HCT116 (cell line): ENCODE results near the gene DRAXIN. TPM values are rescaled to one million over a fixed set of nuclear protein-coding genes. Genes with fewer than 3 reads are reported as not detected.
A peak's percentile ranks its signal among the peaks of the same experiment; 100 is the strongest.

Experiments used
- ATAC-seq: fragments of 200-7000 bp; cut with Tn5 transposase; 2 replicates; pipeline ENCODE4 v1.9.1; 2020; ENCODE audit warnings: mild to moderate bottlenecking, moderate library complexity
- BruUV-seq: library from RNA; stranded (reverse); fragments of 400-500 nt; replicated peaks from 2 replicates; lab custom pipeline; 2021; lab: Mats Ljungman, UMichigan
- CTCF ChIA-PET: fragments of 300-600 bp; sonication (Branson Sonifier 250); formaldehyde crosslinking; loops from one replicate; lab custom pipeline; 2021; ENCODE audit warnings: antibody characterized with exemption; lab: Charles Lee
- POLR2A ChIA-PET: fragments of 300-600, 350-600 bp; sonication (Branson Sonifier 250); formaldehyde crosslinking; loops from one replicate; lab custom pipeline; 2021; ENCODE audit warnings: antibody characterized with exemption; lab: Charles Lee
- RAD21 ChIA-PET, 2 experiments: fragments of 300-600 bp; sonication (Branson Sonifier 250); formaldehyde crosslinking; loops; one replicate each; lab custom pipeline; 2023; ENCODE audit warnings: low total read pairs in 2 of 2; ENCODE audit not compliant: uncharacterized antibody in 2 of 2, unreplicated experiment in 2 of 2, low non-redundant PET in 1 of 2; lab: Charles Lee
- DNase-seq: peaks from one replicate; pipeline ENCODE4 v3.0.0-alpha.2; 2010; ENCODE audit warnings: low read depth, low spot score
- H2AFZ ChIP-seq: fragments of 200-600 bp; shearing (Covaris generic), sonication (generic); 2 replicates; pipeline ENCODE4 v1.6.1; 2017; ENCODE audit warnings: low read depth, mixed run types, mixed read lengths, antibody characterized with exemption, low read length; ENCODE audit not compliant: poor library complexity, severe bottlenecking
- H3K27ac ChIP-seq: 2 replicates; pipeline ENCODE4 v1.5.1; 2012; ENCODE audit warnings: low read depth, low read length
- H3K27me3 ChIP-seq: fragments of 200-600 bp; sonication (generic); 2 replicates; pipeline ENCODE4 v1.6.1; 2016; ENCODE audit warnings: mixed run types, low read length, mixed read lengths; ENCODE audit not compliant: insufficient read depth
- H3K36me3 ChIP-seq, 2 experiments: fragments of 200-500 bp in 1 of 2; fragments of 200-600 bp in 1 of 2; sonication (Bioruptor generic) in 1 of 2; sonication (generic) in 1 of 2; 2 replicates each; pipeline versions ENCODE4 v1.5.1 to v1.6.1; 2014 to 2016; ENCODE audit warnings: low read length in 2 of 2, inconsistent platforms in 1 of 2, mixed read lengths in 1 of 2, mixed run types in 1 of 2; ENCODE audit not compliant: insufficient read depth in 2 of 2, control insufficient read depth in 1 of 2
- H3K4me1 ChIP-seq, 2 experiments: fragments of 200-600 bp in 1 of 2; sonication (generic) in 1 of 2; 2 replicates each; pipeline versions ENCODE4 v1.5.1 to v1.6.1; 2012 to 2017; ENCODE audit warnings: low read length in 2 of 2, inconsistent platforms in 1 of 2, mild to moderate bottlenecking in 1 of 2, mixed read lengths in 1 of 2, mixed run types in 1 of 2, moderate library complexity in 1 of 2; ENCODE audit not compliant: insufficient read depth in 2 of 2, control insufficient read depth in 1 of 2
- H3K4me2 ChIP-seq: fragments of 200-600 bp; sonication (generic); 2 replicates; pipeline ENCODE4 v1.6.1; 2017; ENCODE audit warnings: mixed run types, low read length, mixed read lengths
- H3K4me3 ChIP-seq, 2 experiments: fragments of 200-600 bp in 1 of 2; sonication (generic) in 1 of 2; replicated peaks in 1 of 2; 2 replicates each; pipeline ENCODE4 v1.5.1; 2011 to 2016; ENCODE audit warnings: low read length in 2 of 2, control low read depth in 1 of 2, low read depth in 1 of 2, mild to moderate bottlenecking in 1 of 2, mixed read lengths in 1 of 2, mixed run types in 1 of 2
- H3K79me2 ChIP-seq: fragments of 200-600 bp; sonication (generic); 2 replicates; pipeline ENCODE4 v1.6.1; 2017; ENCODE audit warnings: mild to moderate bottlenecking, mixed run types, low read length, moderate library complexity, mixed read lengths; ENCODE audit not compliant: insufficient read depth
- H3K9ac ChIP-seq: fragments of 200-600 bp; sonication (generic); 2 replicates; pipeline ENCODE4 v1.6.1; 2016; ENCODE audit warnings: low read length, mixed read lengths
- H3K9me2 ChIP-seq: fragments of 200-600 bp; sonication (generic), shearing (Covaris generic); 2 replicates; pipeline ENCODE4 v1.6.1; 2017; ENCODE audit warnings: mixed run types, mild to moderate bottlenecking, moderate library complexity; ENCODE audit not compliant: insufficient read depth
- H3K9me3 ChIP-seq, 2 experiments: fragments of 200-500 bp in 1 of 2; fragments of 200-600 bp in 1 of 2; sonication (Bioruptor generic) in 1 of 2; sonication (generic) in 1 of 2; 2 replicates each; pipeline ENCODE4 v1.6.1; 2014 to 2017; ENCODE audit warnings: low read length in 2 of 2, mixed read lengths in 2 of 2, inconsistent platforms in 1 of 2, low read depth in 1 of 2, mild to moderate bottlenecking in 1 of 2, mixed run types in 1 of 2, moderate library complexity in 1 of 2; ENCODE audit not compliant: control insufficient read depth in 1 of 2, insufficient read depth in 1 of 2
- H4K20me1 ChIP-seq: fragments of 200-600 bp; sonication (generic), shearing (Covaris generic); 2 replicates; pipeline ENCODE4 v1.6.1; 2017; ENCODE audit warnings: mixed run types, mild to moderate bottlenecking, moderate library complexity; ENCODE audit not compliant: insufficient read depth
- CBX3 ChIP-seq: IDR thresholded peaks from 2 replicates; pipeline ENCODE4 v1.6.1; 2012; ENCODE audit warnings: low read depth
- CEBPB ChIP-seq: IDR thresholded peaks from 2 replicates; pipeline ENCODE4 v1.6.1; 2012; ENCODE audit warnings: low read depth
- EGR1 ChIP-seq: IDR thresholded peaks from 2 replicates; pipeline ENCODE4 v1.6.1; 2012; ENCODE audit warnings: low read depth
- ELF1 ChIP-seq: IDR thresholded peaks from 2 replicates; pipeline ENCODE4 v1.6.1; 2012; ENCODE audit warnings: low read depth, borderline replicate concordance
- EZH2 ChIP-seq: fragments of 200-600 bp; sonication (generic); IDR thresholded peaks from 2 replicates; pipeline ENCODE4 v1.6.1; 2017; ENCODE audit warnings: antibody characterized with exemption, mixed run types
- EZH2phosphoT487 ChIP-seq: fragments of 200-600 bp; IDR thresholded peaks from 2 replicates; pipeline ENCODE4 v1.6.1; 2018; ENCODE audit warnings: antibody characterized with exemption, borderline replicate concordance
- FOSL1 ChIP-seq: IDR thresholded peaks from 2 replicates; pipeline ENCODE4 v1.6.1; 2012; ENCODE audit warnings: low read depth
- JUND ChIP-seq: IDR thresholded peaks from 2 replicates; pipeline ENCODE4 v1.6.1; 2012
- POLR2A ChIP-seq: IDR thresholded peaks from 2 replicates; pipeline ENCODE4 v1.7.0; 2011; ENCODE audit warnings: borderline replicate concordance; ENCODE audit not compliant: insufficient read depth, insufficient read length; ENCODE audit errors: extremely low read depth
- POLR2AphosphoS5 ChIP-seq: IDR thresholded peaks from 2 replicates; pipeline ENCODE4 v1.6.1; 2011; ENCODE audit warnings: mild to moderate bottlenecking, low read depth, low read length, moderate library complexity
- RAD21 ChIP-seq: IDR thresholded peaks from 2 replicates; pipeline ENCODE4 v1.6.1; 2012; ENCODE audit warnings: low read depth, mild to moderate bottlenecking
- SIN3A ChIP-seq: IDR thresholded peaks from 2 replicates; pipeline ENCODE4 v1.6.1; 2012; ENCODE audit warnings: low read depth
- SP1 ChIP-seq: IDR thresholded peaks from 2 replicates; pipeline ENCODE4 v1.6.1; 2012; ENCODE audit warnings: low read depth
- SRF ChIP-seq: IDR thresholded peaks from 2 replicates; pipeline ENCODE4 v1.6.1; 2012; ENCODE audit warnings: low read depth
- YY1 ChIP-seq: IDR thresholded peaks from 2 replicates; pipeline ENCODE4 v1.6.1; 2011; ENCODE audit warnings: low read length, low read depth, moderate library complexity, mild to moderate bottlenecking; ENCODE audit not compliant: insufficient replicate concordance; ENCODE audit errors: extremely low read depth
- ZFX ChIP-seq: fragments of 450-650 bp; IDR thresholded peaks from 2 replicates; pipeline ENCODE4 v1.6.1; 2017
- ZNF274 ChIP-seq: fragments of 200-500 bp; sonication (Bioruptor generic); IDR thresholded peaks from 2 replicates; pipeline ENCODE4 v1.6.1; 2014; ENCODE audit warnings: mild to moderate bottlenecking, low read depth, low read length, inconsistent platforms
- intact Hi-C: fragments of 100-400 bp; cut with micrococcal nuclease; formaldehyde crosslinking; loops from 2 replicates; pipeline ENCODE4 v1.10.0; 2022
- total RNA-seq: library from RNA; stranded (reverse); gene quantifications from one replicate; pipeline ENCODE4 v1.2.1, GENCODE V29; 2021; ENCODE audit not compliant: unreplicated experiment
- TF ChIP-seq, protein P1 (sequence below), 3 experiments: fragments of 200-600 bp in 1 of 3; sonication (generic) in 1 of 3; IDR thresholded peaks in 2 of 3; conservative IDR thresholded peaks in 1 of 3; 2 replicates each; pipeline ENCODE4 v1.5.1; 2012 to 2017; ENCODE audit warnings: low read depth in 2 of 3, low read length in 2 of 3, antibody characterized with exemption in 1 of 3, borderline replicate concordance in 1 of 3, control low read depth in 1 of 3, mild to moderate bottlenecking in 1 of 3, mixed read lengths in 1 of 3, mixed run types in 1 of 3, moderate library complexity in 1 of 3; ENCODE audit not compliant: insufficient read depth in 1 of 3
- TF ChIP-seq, protein P2 (sequence below): IDR thresholded peaks from 2 replicates; pipeline ENCODE4 v1.6.1; 2012
- TF ChIP-seq, protein P3 (sequence below): IDR thresholded peaks from 2 replicates; pipeline ENCODE4 v1.6.1; 2011; ENCODE audit warnings: mild to moderate bottlenecking, low read length, moderate library complexity; ENCODE audit not compliant: insufficient replicate concordance; ENCODE audit errors: extremely low read depth

The DRAXIN gene
- total RNA-seq, 1 experiment from 2014 or later = 0.47 TPM

DNA sequence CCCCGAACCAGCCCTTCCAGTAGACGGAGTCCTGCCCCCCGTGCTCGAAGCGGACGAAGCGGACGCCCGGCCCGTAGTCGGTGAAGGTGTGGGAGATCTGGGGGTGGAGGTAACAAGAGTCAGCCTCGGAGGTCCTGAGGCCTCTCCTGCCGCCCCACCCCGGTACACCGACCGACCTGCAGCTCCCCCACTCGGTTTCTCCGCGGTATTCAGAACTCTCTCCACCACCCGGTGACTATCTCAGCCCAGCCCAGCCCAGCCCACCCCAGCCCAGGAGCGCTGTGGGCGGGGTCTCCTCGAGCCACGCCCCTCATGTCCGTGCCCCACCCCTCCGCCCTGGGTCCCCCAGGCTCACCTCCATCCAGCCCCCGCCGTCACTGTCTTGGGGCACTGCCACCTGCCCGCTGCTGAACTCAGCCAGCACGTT lies 42.8 kb upstream of the DRAXIN start:
- CTCF ChIA-PET = interaction anchor here (0.9 kb wide), 1 partner anchor 64 kb away, joined by 3 read pairs; no protein-coding TSS in a partner anchor
- Histone ChIP-seq H3K9ac (no peak overlapping the region), H3K4me1 (peaks cover 23 to 44% of the 10 kb centered on the region in 2 experiments; a peak in 3 of 4 replicates)

More for the DNA sequence above, 42.8 kb upstream of the DRAXIN start:
- ChIA-PET RAD21 (interaction anchor here in 1 of 2 experiments (0.6 kb wide), 1 partner anchor 70 kb away, joined by 6 read pairs; no protein-coding TSS in a partner anchor), POLR2A (interaction anchor here (0.7 kb wide), 1 partner anchor 13 kb away, joined by 3 read pairs; no protein-coding TSS in a partner anchor)
- Histone ChIP-seq H3K27me3 (no peaks in the 10 kb centered on the region), H3K36me3 (no peaks in the 10 kb centered on the region), H3K9me3 (no peaks in the 10 kb centered on the region), H4K20me1 (no peaks in the 10 kb centered on the region), H2AFZ (no peak overlapping the region), H3K4me2 (no peak overlapping the region), H3K79me2 (peaks cover 7% of the 10 kb centered on the region; the same call in 1 of the 2 replicates), H3K9me2 (no peaks in the 10 kb centered on the region), H3K4me3 (no peak overlapping the region), H3K27ac (no peak overlapping the region)
- intact Hi-C loops = no loop called here
- BruUV-seq = no TSS peak
- no peak for DNase-seq
- TF ChIP-seq, protein P1, sequence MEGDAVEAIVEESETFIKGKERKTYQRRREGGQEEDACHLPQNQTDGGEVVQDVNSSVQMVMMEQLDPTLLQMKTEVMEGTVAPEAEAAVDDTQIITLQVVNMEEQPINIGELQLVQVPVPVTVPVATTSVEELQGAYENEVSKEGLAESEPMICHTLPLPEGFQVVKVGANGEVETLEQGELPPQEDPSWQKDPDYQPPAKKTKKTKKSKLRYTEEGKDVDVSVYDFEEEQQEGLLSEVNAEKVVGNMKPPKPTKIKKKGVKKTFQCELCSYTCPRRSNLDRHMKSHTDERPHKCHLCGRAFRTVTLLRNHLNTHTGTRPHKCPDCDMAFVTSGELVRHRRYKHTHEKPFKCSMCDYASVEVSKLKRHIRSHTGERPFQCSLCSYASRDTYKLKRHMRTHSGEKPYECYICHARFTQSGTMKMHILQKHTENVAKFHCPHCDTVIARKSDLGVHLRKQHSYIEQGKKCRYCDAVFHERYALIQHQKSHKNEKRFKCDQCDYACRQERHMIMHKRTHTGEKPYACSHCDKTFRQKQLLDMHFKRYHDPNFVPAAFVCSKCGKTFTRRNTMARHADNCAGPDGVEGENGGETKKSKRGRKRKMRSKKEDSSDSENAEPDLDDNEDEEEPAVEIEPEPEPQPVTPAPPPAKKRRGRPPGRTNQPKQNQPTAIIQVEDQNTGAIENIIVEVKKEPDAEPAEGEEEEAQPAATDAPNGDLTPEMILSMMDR (IDR thresholded peaks at IDR 0.05 in 2 of 3, conservative IDR thresholded peaks at IDR 0.05 in 1 of 3; ENCODE audit: borderline replicate concordance in 1 of 3, insufficient read depth in 1 of 3, low read depth in 2 of 3, low read length in 2 of 3) = no peak
- TF ChIP-seq CEBPB (no peak), SP1 (no peak), POLR2AphosphoS5 (no peak), SRF (no peak), ELF1 (no peak), ZNF274 (no peak), ZFX (no peak), EGR1 (no peak), RAD21 (no peak), EZH2 (no peak), FOSL1 (no peak), CBX3 (no peak), YY1 (no peak), SIN3A (no peak), POLR2A (no peak), EZH2phosphoT487 (no peak), JUND (no peak)
- TF ChIP-seq, protein P2, sequence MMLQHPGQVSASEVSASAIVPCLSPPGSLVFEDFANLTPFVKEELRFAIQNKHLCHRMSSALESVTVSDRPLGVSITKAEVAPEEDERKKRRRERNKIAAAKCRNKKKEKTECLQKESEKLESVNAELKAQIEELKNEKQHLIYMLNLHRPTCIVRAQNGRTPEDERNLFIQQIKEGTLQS = no peak
- TF ChIP-seq, protein P3, sequence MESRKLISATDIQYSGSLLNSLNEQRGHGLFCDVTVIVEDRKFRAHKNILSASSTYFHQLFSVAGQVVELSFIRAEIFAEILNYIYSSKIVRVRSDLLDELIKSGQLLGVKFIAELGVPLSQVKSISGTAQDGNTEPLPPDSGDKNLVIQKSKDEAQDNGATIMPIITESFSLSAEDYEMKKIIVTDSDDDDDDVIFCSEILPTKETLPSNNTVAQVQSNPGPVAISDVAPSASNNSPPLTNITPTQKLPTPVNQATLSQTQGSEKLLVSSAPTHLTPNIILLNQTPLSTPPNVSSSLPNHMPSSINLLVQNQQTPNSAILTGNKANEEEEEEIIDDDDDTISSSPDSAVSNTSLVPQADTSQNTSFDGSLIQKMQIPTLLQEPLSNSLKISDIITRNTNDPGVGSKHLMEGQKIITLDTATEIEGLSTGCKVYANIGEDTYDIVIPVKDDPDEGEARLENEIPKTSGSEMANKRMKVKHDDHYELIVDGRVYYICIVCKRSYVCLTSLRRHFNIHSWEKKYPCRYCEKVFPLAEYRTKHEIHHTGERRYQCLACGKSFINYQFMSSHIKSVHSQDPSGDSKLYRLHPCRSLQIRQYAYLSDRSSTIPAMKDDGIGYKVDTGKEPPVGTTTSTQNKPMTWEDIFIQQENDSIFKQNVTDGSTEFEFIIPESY = no peak
- ATAC-seq = peak; percentile 30
